Karpas-422 (cell line): Measurements from ENCODE around the gene PSMD11. TPM values are rescaled to one million over a fixed set of nuclear protein-coding genes. Genes with fewer than 3 reads are reported as not detected.

ENCODE experiments used
- DNase-seq: peaks from one replicate; pipeline ENCODE4 v3.0.0-alpha.2; 2015
- H2AFZ ChIP-seq: fragments of 200-600 bp; sonication (generic); 2 replicates; pipeline ENCODE4 v1.6.1; 2014; ENCODE audit warnings: antibody characterized with exemption, low read length, mixed read lengths
- H3K27ac ChIP-seq: fragments of 200-600 bp; sonication (generic); 2 replicates; pipeline ENCODE4 v1.5.1; 2014; ENCODE audit warnings: mild to moderate bottlenecking, low read length, moderate library complexity
- H3K27me3 ChIP-seq: fragments of 200-600 bp; sonication (generic); 2 replicates; pipeline ENCODE4 v1.6.1; 2014; ENCODE audit warnings: low read length, mixed read lengths
- H3K36me3 ChIP-seq: fragments of 200-600 bp; sonication (generic); 2 replicates; pipeline ENCODE4 v1.6.1; 2014; ENCODE audit warnings: low read length, mixed read lengths; ENCODE audit not compliant: insufficient read depth
- H3K4me1 ChIP-seq: fragments of 200-600 bp; sonication (generic); 2 replicates; pipeline ENCODE4 v1.6.1; 2014; ENCODE audit warnings: mild to moderate bottlenecking, low read length, mixed read lengths
- H3K4me2 ChIP-seq: fragments of 200-600 bp; sonication (generic); 2 replicates; pipeline ENCODE4 v1.6.1; 2014; ENCODE audit warnings: low read length, low read depth, mild to moderate bottlenecking; ENCODE audit not compliant: poor library complexity, severe bottlenecking
- H3K4me3 ChIP-seq: fragments of 200-600 bp; sonication (generic); 2 replicates; pipeline ENCODE4 v1.5.1; 2014; ENCODE audit warnings: mild to moderate bottlenecking, antibody characterized with exemption, low read length, mixed read lengths
- H3K79me2 ChIP-seq: fragments of 200-600 bp; sonication (generic); 2 replicates; pipeline ENCODE4 v1.6.1; 2014; ENCODE audit warnings: mild to moderate bottlenecking, low read length, mixed read lengths
- H3K9ac ChIP-seq: fragments of 200-600 bp; sonication (generic); 2 replicates; pipeline ENCODE4 v1.6.0; 2014; ENCODE audit warnings: low read length
- H3K9me2 ChIP-seq: fragments of 200-600 bp; sonication (generic), shearing (Covaris generic); replicated peaks from 2 replicates; pipeline ENCODE4 v1.6.0; 2014; ENCODE audit warnings: mild to moderate bottlenecking, low read length, moderate library complexity; ENCODE audit not compliant: insufficient read depth
- H3K9me3 ChIP-seq: fragments of 300-700, 200-600 bp; sonication (generic); 2 replicates; pipeline ENCODE4 v1.6.1; 2014; ENCODE audit warnings: low read length, mixed read lengths
- H4K20me1 ChIP-seq: fragments of 200-600 bp; sonication (generic); 2 replicates; pipeline ENCODE4 v1.6.1; 2014; ENCODE audit warnings: mild to moderate bottlenecking, antibody characterized with exemption, low read length, low read depth; ENCODE audit not compliant: insufficient read depth
- small RNA-seq: library from RNA; depleted of rRNA; stranded (forward); fragments of <200 nt; gene quantifications from one replicate; pipeline ENCODE3, GENCODE V24; 2014
- total RNA-seq: library from RNA; depleted of rRNA; stranded (reverse); fragments of >200 nt; shearing (Covaris generic); gene quantifications from 2 replicates; pipeline ENCODE4 v1.2.3, GENCODE V29; 2014; ENCODE audit warnings: low replicate concordance; rRNA removed

Gene PSMD11
- total RNA-seq, 1 experiment from 2014 or later = 79.6 TPM

DNA sequence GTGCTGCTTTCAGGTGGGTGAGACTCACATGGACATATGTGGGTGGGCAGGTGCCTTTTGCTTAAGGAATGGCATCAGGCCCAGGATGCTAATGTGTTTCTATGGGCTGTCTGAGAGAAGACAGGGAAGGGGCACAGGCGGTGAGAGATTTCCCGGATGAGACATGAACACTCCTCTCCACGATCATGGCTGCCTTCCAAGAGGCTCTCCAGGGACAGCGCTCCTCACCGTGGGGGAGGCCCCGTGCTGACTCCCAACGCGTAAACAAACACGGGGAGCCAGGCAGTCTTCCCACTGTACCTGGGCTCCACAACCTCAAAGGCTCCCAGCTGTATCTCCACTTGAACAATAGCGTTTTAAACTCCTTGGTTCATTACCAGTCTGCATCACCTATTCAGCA, 85.3 kb downstream of the PSMD11 start:
- Histone ChIP-seq H3K27ac (no peak overlapping the region), H3K9me3 (no peaks in the 10 kb centered on the region), H3K9ac (no peak overlapping the region), H3K27me3 (no peaks in the 10 kb centered on the region), H3K4me1 (no peaks in the 10 kb centered on the region), H3K9me2 (no peaks in the 10 kb centered on the region), H3K36me3 (no peaks in the 10 kb centered on the region), H4K20me1 (no peaks in the 10 kb centered on the region), H3K79me2 (no peaks in the 10 kb centered on the region), H3K4me2 (no peak overlapping the region), H3K4me3 (no peak overlapping the region), H2AFZ (no peak overlapping the region)
- DNase-seq = no peak

Small RNAs within 50 kb of the gene (small RNA-seq; reads per million reads assigned to genes)
- gene AC005899.2 (not detected), gene AC005899.6 (not detected), gene RF00019 (not detected)

Other genes starting within 250 kb of the PSMD11 start
- gene RHBDL3, start 178.7 kb upstream of the PSMD11 start, total RNA-seq = not detected in 2 replicates
- 31.3 and 47.9 TPM in 2 replicates for gene C17orf75, start 102.3 kb upstream of the PSMD11 start, total RNA-seq
- 115 and 219 TPM in 2 replicates for gene ZNF207, start 94.4 kb upstream of the PSMD11 start, total RNA-seq
- gene CDK5R1, start 42.5 kb downstream of the PSMD11 start, total RNA-seq = 0.26 and 0.51 TPM in 2 replicates